HepG2 (cell line): Measurements from ENCODE around the gene IRF6. TPM values are rescaled to one million over a fixed set of nuclear protein-coding genes. Genes with fewer than 3 reads are reported as not detected.

Experiments used
- FOSL2 ChIP-seq: sonication (generic); formaldehyde crosslinking; IDR thresholded peaks from 2 replicates; pipeline ENCODE4 v1.4.0; 2020; ENCODE audit warnings: missing genetic modification reagents
- HNF4G ChIP-seq, 2 experiments: sonication (generic) in 1 of 2; formaldehyde crosslinking in 1 of 2; IDR thresholded peaks; 2 replicates each; pipeline versions ENCODE4 v1.4.0 to v1.6.1; 2011 to 2020; ENCODE audit warnings: borderline replicate concordance in 2 of 2, low read depth in 2 of 2, mild to moderate bottlenecking in 2 of 2, low read length in 1 of 2, missing genetic modification reagents in 1 of 2, moderate library complexity in 1 of 2
- NR2F1 ChIP-seq, 2 experiments: fragments of 450-650 bp in 1 of 2; formaldehyde crosslinking in 1 of 2; IDR thresholded peaks; 2 replicates each; pipeline versions ENCODE4 v1.5.0 to v1.6.1; 2016 to 2020; ENCODE audit warnings: mild to moderate bottlenecking in 1 of 2, missing compliant biosample characterization in 1 of 2, missing genetic modification reagents in 1 of 2, moderate library complexity in 1 of 2
- PHF20 ChIP-seq: sonication (generic); formaldehyde crosslinking; IDR thresholded peaks from 2 replicates; pipeline ENCODE4 v1.5.0; 2020; ENCODE audit warnings: mild to moderate bottlenecking, missing genetic modification reagents
- YEATS4 ChIP-seq: sonication (generic); formaldehyde crosslinking; IDR thresholded peaks from 2 replicates; pipeline ENCODE4 v1.4.0; 2020; ENCODE audit warnings: missing genetic modification reagents, borderline replicate concordance
- ZBTB20 ChIP-seq: sonication (generic); formaldehyde crosslinking; IDR thresholded peaks from 2 replicates; pipeline ENCODE4 v1.8.1; 2023; ENCODE audit warnings: missing genetic modification reagents, low read depth, mild to moderate bottlenecking, borderline replicate concordance
- ZC3H13 ChIP-seq: sonication (generic); formaldehyde crosslinking; IDR thresholded peaks from 2 replicates; pipeline ENCODE4 v1.8.1; 2023; ENCODE audit warnings: mild to moderate bottlenecking, missing genetic modification reagents, moderate library complexity
- ZFP36L2 ChIP-seq: sonication (generic); formaldehyde crosslinking; IDR thresholded peaks from 2 replicates; pipeline ENCODE4 v1.4.0; 2020; ENCODE audit warnings: missing genetic modification reagents
- ZNF7 ChIP-seq: IDR thresholded peaks from 2 replicates; pipeline ENCODE4 v1.6.1; 2016; ENCODE audit warnings: missing biosample characterization, missing genetic modification reagents
- ZNF839 ChIP-seq: sonication (generic); formaldehyde crosslinking; IDR thresholded peaks from 2 replicates; pipeline ENCODE4 v1.4.0; 2020; ENCODE audit warnings: missing genetic modification reagents, mild to moderate bottlenecking, borderline replicate concordance
- ZSCAN9 ChIP-seq: IDR thresholded peaks from 2 replicates; pipeline ENCODE4 v1.6.1; 2016; ENCODE audit warnings: borderline replicate concordance
- polyA plus RNA-seq, 8 experiments: library from polyadenylated mRNA; depleted of rRNA in 3 of 8; stranded (reverse) in 7 of 8; unstranded in 1 of 8; fragments of >200 nt; fragmentation: Illumina TruSeq in 4 of 8; extraction: Trizol in 4 of 8; gene quantifications; 2 replicates each; pipeline versions ENCODE4 v1.2.1 to v1.2.3, GENCODE V29; 2011 to 2016; ENCODE audit warnings: low read depth in 4 of 8, missing spikeins in 1 of 8, mixed read lengths in 1 of 8; ENCODE audit not compliant: insufficient read depth in 1 of 8
- total RNA-seq, 5 experiments: library from RNA; depleted of rRNA; stranded (reverse); fragments of >200 nt; fragmentation: Illumina TruSeq; extraction: Trizol; gene quantifications; 2 replicates each; pipeline ENCODE4 v1.2.3, GENCODE V29; 2016; ENCODE audit warnings: low read depth in 1 of 5
- TF ChIP-seq, protein P1 (sequence below): sonication (generic); formaldehyde crosslinking; conservative IDR thresholded peaks from 2 replicates; pipeline ENCODE4 v1.5.0; 2020; ENCODE audit warnings: missing genetic modification reagents
- TF ChIP-seq, protein P2 (sequence below): sonication (generic); formaldehyde crosslinking; IDR thresholded peaks from 2 replicates; pipeline ENCODE4 v1.5.1; 2020; ENCODE audit warnings: missing genetic modification reagents, mild to moderate bottlenecking, borderline replicate concordance
- TF ChIP-seq, protein P3 (sequence below), 2 experiments: sonication (generic) in 1 of 2; formaldehyde crosslinking in 1 of 2; IDR thresholded peaks; 2 replicates each; pipeline versions ENCODE4 v1.4.0 to v1.6.1; 2018 to 2020; ENCODE audit warnings: missing genetic modification reagents in 2 of 2, borderline replicate concordance in 1 of 2, low read depth in 1 of 2, mild to moderate bottlenecking in 1 of 2, missing biosample characterization in 1 of 2
- TF ChIP-seq, protein P4 (sequence below): sonication (generic); formaldehyde crosslinking; IDR thresholded peaks from 2 replicates; pipeline ENCODE4 v1.5.1; 2020; ENCODE audit warnings: missing genetic modification reagents, mild to moderate bottlenecking, borderline replicate concordance
- TF ChIP-seq, protein P5 (sequence below): sonication (generic); formaldehyde crosslinking; IDR thresholded peaks from 2 replicates; pipeline ENCODE4 v1.8.1; 2023; ENCODE audit warnings: mild to moderate bottlenecking, missing genetic modification reagents, borderline replicate concordance
- TF ChIP-seq, protein P6 (sequence below): sonication (generic); formaldehyde crosslinking; IDR thresholded peaks from 2 replicates; pipeline ENCODE4 v1.8.0; 2023; ENCODE audit warnings: mild to moderate bottlenecking, missing genetic modification reagents
- TF ChIP-seq, protein P7 (sequence below): sonication (generic); formaldehyde crosslinking; IDR thresholded peaks from 2 replicates; pipeline ENCODE4 v1.4.0; 2020; ENCODE audit warnings: mild to moderate bottlenecking, missing genetic modification reagents

The IRF6 gene
- total and polyA plus RNA-seq, 2 of the 13 experiments (the other 11 are each of a cell fraction or from before 2014, with no cell fraction given), result 0.02 TPM; not detected in 1

DNA sequence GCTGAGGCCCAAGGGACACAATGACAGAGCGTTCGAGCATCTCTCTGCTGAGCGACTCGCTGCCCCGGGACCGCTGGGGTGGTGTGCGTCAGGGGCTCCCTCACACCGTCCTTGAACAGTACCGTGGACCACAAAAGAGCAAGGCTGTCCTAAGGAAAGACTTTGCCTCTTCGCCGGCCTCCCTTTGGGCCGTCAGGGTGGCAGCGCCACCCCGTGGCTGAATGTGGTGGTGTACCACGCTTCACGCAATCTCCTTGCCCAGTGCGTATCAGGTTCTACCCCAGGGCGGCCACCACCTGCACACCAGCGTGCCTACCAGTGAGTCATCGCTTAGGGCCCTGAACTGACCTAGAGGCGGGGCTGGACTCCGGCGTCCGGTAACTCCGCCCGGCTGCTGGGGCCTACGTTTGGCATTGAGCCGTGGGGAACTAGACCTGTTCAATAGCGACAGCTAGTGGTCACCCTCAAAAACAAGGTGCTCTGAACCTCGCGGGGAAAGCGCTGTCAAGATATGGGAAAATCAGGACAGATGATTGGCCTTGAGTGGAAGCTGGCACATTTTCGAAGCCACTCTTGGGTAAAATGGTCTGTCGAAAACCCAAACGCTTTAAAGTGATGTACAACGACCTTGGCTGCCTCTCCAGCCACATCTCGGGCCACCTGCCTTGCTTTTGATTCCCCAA is 58.2 kb downstream of the IRF6 start (continued):
- TF ChIP-seq, protein P1, sequence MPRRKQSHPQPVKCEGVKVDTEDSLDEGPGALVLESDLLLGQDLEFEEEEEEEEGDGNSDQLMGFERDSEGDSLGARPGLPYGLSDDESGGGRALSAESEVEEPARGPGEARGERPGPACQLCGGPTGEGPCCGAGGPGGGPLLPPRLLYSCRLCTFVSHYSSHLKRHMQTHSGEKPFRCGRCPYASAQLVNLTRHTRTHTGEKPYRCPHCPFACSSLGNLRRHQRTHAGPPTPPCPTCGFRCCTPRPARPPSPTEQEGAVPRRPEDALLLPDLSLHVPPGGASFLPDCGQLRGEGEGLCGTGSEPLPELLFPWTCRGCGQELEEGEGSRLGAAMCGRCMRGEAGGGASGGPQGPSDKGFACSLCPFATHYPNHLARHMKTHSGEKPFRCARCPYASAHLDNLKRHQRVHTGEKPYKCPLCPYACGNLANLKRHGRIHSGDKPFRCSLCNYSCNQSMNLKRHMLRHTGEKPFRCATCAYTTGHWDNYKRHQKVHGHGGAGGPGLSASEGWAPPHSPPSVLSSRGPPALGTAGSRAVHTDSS (CRISPR knock-in tag), result no peak
- TF ChIP-seq HNF4G (IDR thresholded peaks at IDR 0.05; ENCODE audit: borderline replicate concordance, low read depth, low read length) (no peak; the same call in 1 of the 2 replicates), HNF4G (CRISPR knock-in tag; IDR thresholded peaks at IDR 0.05; ENCODE audit: borderline replicate concordance, low read depth) (no peak), NR2F1 (CRISPR knock-in tag; IDR thresholded peaks at IDR 0.05) (peak in 1 of 2 experiments; percentile 60; a peak in 2 of 4 replicates), ZFP36L2 (no peak), PHF20 (CRISPR knock-in tag) (no peak), ZNF7 (CRISPR knock-in tag) (no peak), YEATS4 (CRISPR knock-in tag) (no peak), FOSL2 (CRISPR knock-in tag) (peak; percentile 98), ZNF839 (CRISPR knock-in tag) (no peak), ZBTB20 (CRISPR knock-in tag) (no peak; the same call in 1 of the 2 replicates), ZC3H13 (CRISPR knock-in tag) (no peak), ZSCAN9 (CRISPR knock-in tag) (no peak)
- TF ChIP-seq, protein P2, sequence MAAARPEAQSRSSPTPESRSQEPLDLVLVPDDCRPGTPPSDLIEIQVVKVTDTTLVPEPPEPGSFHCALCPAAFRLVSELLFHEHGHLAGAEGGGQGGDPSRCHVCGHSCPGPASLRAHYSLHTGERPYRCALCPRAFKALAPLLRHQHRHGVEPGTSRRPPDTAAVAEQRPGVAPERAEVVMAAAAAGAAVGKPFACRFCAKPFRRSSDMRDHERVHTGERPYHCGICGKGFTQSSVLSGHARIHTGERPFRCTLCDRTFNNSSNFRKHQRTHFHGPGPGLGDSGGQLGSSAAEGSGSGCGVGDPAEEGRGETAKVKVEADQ (CRISPR knock-in tag), result peak; percentile 80; the same call in 1 of the 2 replicates
- TF ChIP-seq, protein P3, sequence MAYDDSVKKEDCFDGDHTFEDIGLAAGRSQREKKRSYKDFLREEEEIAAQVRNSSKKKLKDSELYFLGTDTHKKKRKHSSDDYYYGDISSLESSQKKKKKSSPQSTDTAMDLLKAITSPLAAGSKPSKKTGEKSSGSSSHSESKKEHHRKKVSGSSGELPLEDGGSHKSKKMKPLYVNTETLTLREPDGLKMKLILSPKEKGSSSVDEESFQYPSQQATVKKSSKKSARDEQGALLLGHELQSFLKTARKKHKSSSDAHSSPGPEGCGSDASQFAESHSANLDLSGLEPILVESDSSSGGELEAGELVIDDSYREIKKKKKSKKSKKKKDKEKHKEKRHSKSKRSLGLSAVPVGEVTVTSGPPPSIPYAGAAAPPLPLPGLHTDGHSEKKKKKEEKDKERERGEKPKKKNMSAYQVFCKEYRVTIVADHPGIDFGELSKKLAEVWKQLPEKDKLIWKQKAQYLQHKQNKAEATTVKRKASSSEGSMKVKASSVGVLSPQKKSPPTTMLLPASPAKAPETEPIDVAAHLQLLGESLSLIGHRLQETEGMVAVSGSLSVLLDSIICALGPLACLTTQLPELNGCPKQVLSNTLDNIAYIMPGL (CRISPR knock-in tag; IDR thresholded peaks at IDR 0.05; ENCODE audit: borderline replicate concordance in 1 of 2, low read depth in 1 of 2), result peak; percentile 79 to 93
- TF ChIP-seq, protein P4, sequence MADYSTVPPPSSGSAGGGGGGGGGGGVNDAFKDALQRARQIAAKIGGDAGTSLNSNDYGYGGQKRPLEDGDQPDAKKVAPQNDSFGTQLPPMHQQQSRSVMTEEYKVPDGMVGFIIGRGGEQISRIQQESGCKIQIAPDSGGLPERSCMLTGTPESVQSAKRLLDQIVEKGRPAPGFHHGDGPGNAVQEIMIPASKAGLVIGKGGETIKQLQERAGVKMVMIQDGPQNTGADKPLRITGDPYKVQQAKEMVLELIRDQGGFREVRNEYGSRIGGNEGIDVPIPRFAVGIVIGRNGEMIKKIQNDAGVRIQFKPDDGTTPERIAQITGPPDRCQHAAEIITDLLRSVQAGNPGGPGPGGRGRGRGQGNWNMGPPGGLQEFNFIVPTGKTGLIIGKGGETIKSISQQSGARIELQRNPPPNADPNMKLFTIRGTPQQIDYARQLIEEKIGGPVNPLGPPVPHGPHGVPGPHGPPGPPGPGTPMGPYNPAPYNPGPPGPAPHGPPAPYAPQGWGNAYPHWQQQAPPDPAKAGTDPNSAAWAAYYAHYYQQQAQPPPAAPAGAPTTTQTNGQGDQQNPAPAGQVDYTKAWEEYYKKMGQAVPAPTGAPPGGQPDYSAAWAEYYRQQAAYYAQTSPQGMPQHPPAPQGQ, result no peak
- TF ChIP-seq, protein P5, sequence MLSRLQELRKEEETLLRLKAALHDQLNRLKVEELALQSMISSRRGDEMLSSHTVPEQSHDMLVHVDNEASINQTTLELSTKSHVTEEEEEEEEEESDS (CRISPR knock-in tag), result no peak
- TF ChIP-seq, protein P6, sequence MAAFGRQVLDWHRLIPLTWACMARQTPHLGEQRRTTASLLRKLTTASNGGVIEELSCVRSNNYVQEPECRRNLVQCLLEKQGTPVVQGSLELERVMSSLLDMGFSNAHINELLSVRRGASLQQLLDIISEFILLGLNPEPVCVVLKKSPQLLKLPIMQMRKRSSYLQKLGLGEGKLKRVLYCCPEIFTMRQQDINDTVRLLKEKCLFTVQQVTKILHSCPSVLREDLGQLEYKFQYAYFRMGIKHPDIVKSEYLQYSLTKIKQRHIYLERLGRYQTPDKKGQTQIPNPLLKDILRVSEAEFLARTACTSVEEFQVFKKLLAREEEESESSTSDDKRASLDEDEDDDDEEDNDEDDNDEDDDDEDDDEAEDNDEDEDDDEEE (CRISPR knock-in tag), result no peak
- TF ChIP-seq, protein P7, sequence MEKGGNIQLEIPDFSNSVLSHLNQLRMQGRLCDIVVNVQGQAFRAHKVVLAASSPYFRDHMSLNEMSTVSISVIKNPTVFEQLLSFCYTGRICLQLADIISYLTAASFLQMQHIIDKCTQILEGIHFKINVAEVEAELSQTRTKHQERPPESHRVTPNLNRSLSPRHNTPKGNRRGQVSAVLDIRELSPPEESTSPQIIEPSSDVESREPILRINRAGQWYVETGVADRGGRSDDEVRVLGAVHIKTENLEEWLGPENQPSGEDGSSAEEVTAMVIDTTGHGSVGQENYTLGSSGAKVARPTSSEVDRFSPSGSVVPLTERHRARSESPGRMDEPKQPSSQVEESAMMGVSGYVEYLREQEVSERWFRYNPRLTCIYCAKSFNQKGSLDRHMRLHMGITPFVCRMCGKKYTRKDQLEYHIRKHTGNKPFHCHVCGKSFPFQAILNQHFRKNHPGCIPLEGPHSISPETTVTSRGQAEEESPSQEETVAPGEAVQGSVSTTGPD (CRISPR knock-in tag), result no peak
